Gastroesophageal sphincter (tissue), 4 donors: ENCODE data around the gene CLEC4C. TPM values are rescaled to one million over a fixed set of nuclear protein-coding genes. Genes with fewer than 3 reads are reported as not detected.
"Not testable (repeated sequence)": the region's sequence is repeated elsewhere in the genome, so short reads cannot be mapped to it uniquely, and the experiment has no call there.

ENCODE experiments used
- ATAC-seq: fragments of 150-250 bp; one replicate; pipeline ENCODE4 v1.9.1; 2016; ENCODE audit warnings: mild to moderate bottlenecking, moderate library complexity
- H3K27ac ChIP-seq, 4 donors: fragments of 200-600 bp; sonication (generic) in 3 of 4; 1 replicate in 3 of 4; 2 replicates in 1 of 4; pipeline ENCODE4 v1.5.1; 2016 to 2019
- H3K27me3 ChIP-seq: fragments of 200-600 bp; sonication (generic); one replicate; pipeline ENCODE4 v1.5.1; 2019
- H3K36me3 ChIP-seq, 2 donors: fragments of 200-600 bp; sonication (generic); one replicate each; pipeline ENCODE4 v1.5.1; 2019; ENCODE audit warnings: control low read depth in 1 of 2
- H3K4me1 ChIP-seq, 3 donors: fragments of 200-600 bp; sonication (generic); 1 replicate in 2 of 3; 2 replicates in 1 of 3; pipeline ENCODE4 v1.5.1; 2016 to 2019; ENCODE audit warnings: control low read depth in 2 of 3
- H3K4me3 ChIP-seq, 2 donors: fragments of 200-600 bp; sonication (generic); one replicate each; pipeline ENCODE4 v1.5.1; 2019; ENCODE audit warnings: mild to moderate bottlenecking in 1 of 2, moderate library complexity in 1 of 2
- H3K9me3 ChIP-seq, 3 donors: fragments of 200-600 bp; sonication (generic); one replicate each; pipeline ENCODE4 v1.5.1; 2017 to 2019; ENCODE audit warnings: control low read depth in 2 of 3
- EP300 ChIP-seq: sonication (generic); formaldehyde crosslinking; IDR thresholded peaks from one replicate; pipeline ENCODE4 v1.6.1; 2017; ENCODE audit warnings: antibody characterized with exemption, mild to moderate bottlenecking
- POLR2A ChIP-seq, 2 donors: fragments of 450-650 bp; IDR thresholded peaks; one replicate each; pipeline ENCODE4 v1.6.1; 2017; ENCODE audit warnings: antibody characterized with exemption in 2 of 2, mild to moderate bottlenecking in 2 of 2, moderate library complexity in 1 of 2
- POLR2AphosphoS5 ChIP-seq: sonication (generic); formaldehyde crosslinking; IDR thresholded peaks from one replicate; pipeline ENCODE4 v1.6.1; 2017; ENCODE audit warnings: antibody characterized with exemption
- WGBS, 2 donors: methylation state at CpG; one replicate each; pipeline ENCODE4 v1.1.5; 2018; ENCODE audit warnings: low coverage in 1 of 2; 5-methylcytosine and 5-hydroxymethylcytosine counted together
- total RNA-seq, 4 donors: library from RNA; depleted of rRNA; stranded (reverse); fragments of >200 nt; gene quantifications; one replicate each; pipeline ENCODE4 v1.1.0, GENCODE V29; 2016
- TF ChIP-seq, protein P1 (sequence below), 4 experiments: fragments of 200-600 bp in 2 of 4; fragments of 450-650 bp in 2 of 4; sonication (generic) in 1 of 4; IDR thresholded peaks; one replicate each; pipeline ENCODE4 v1.5.1; 2017 to 2019; ENCODE audit warnings: antibody characterized with exemption in 4 of 4, mild to moderate bottlenecking in 2 of 4, moderate library complexity in 2 of 4

CLEC4C gene
- total RNA-seq, 4 donors from 2014 or later, result not detected

DNA sequence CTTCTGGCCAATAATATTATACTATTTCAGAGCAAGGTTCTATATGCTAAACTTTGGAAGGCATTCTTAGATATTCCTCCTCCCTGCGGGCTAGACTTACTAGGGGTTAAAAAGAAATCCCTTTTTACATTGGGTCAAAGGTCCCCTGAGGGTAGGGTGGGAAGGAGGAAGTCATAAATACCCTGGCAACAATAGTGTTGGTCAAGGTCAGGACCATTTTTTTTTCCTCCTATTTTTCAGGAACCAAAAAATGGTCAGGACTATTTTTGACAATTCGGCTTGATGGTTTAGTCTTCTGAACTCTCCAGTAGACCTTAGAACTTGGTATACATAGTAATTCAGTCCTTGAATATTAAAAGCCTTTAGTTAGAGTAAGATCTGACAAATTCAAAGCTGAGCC, 37.5 kb upstream of the CLEC4C start:
- no peak for ATAC-seq

DNA sequence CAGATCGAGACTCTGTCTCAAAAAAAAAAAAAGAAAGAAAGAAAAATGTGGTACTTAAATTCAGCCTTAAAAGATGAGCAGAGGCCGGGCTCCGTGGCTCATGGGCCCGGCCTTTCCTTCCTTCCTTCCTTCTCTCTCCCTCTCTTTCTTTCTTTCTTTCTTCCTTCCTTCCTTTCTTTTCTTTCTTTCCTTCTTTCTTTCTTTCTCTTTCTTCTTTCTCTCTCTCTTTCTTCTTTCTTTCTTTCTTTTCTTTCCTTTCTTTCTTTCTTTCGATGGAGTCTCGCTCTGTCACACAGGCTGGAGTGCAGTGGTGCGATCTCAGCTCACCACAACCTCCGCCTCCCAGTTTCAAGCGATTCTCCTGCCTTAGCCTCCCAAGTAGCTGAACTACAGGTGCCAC, 36.3 kb upstream of the CLEC4C start:
- H3K36me3 ChIP-seq, H3K9me3 ChIP-seq, H3K4me3 ChIP-seq, H3K27ac ChIP-seq, ATAC-seq, H3K4me1 ChIP-seq: not testable (repeated sequence)
- peaks cover 14% of the 10 kb centered on the region for H3K27me3 ChIP-seq
- WGBS, 2 donors, result 79 to 88% methylated on average over 5 to 9 of the region's 9 CpGs

More for the DNA sequence above, 37.5 kb upstream of the CLEC4C start:
- Histone ChIP-seq H3K27me3 (peaks cover 18% of the 10 kb centered on the region), H3K36me3 (no peaks in the 10 kb centered on the region), H3K27ac (no peak overlapping the region), H3K4me1 (no peaks in the 10 kb centered on the region), H3K9me3 (no peaks in the 10 kb centered on the region), H3K4me3 (no peak overlapping the region)
- TF ChIP-seq POLR2A (IDR thresholded peaks at IDR 0.05) (no peak), POLR2AphosphoS5 (no peak), EP300 (no peak)
- TF ChIP-seq, protein P1, sequence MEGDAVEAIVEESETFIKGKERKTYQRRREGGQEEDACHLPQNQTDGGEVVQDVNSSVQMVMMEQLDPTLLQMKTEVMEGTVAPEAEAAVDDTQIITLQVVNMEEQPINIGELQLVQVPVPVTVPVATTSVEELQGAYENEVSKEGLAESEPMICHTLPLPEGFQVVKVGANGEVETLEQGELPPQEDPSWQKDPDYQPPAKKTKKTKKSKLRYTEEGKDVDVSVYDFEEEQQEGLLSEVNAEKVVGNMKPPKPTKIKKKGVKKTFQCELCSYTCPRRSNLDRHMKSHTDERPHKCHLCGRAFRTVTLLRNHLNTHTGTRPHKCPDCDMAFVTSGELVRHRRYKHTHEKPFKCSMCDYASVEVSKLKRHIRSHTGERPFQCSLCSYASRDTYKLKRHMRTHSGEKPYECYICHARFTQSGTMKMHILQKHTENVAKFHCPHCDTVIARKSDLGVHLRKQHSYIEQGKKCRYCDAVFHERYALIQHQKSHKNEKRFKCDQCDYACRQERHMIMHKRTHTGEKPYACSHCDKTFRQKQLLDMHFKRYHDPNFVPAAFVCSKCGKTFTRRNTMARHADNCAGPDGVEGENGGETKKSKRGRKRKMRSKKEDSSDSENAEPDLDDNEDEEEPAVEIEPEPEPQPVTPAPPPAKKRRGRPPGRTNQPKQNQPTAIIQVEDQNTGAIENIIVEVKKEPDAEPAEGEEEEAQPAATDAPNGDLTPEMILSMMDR (IDR thresholded peaks at IDR 0.05), result no peak
- WGBS, 2 donors, result 55 to 74% methylated on average over 2 of the region's 2 CpGs

DNA sequence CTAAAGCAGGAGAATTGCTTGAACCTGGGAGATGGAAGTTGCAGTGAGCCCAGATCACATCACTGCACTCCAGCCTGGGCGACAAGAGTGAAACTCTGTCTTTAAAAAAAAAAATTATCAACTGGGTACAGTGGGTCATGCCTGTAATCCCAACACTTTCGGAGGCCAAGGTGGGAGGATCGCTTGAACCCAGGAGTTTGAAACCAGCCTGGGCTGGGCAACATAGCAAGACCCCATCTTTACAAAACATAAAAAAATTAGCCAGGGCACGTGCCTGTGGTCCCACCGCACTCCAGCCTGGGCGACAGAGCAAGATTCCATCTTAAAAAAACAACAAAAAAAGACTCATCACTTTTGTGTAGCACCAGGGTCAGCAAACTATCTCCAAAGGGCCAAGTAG, 34.9 kb upstream of the CLEC4C start:
- Histone ChIP-seq H3K27ac (no peak overlapping the region), H3K9me3 (no peaks in the 10 kb centered on the region), H3K4me1 (no peaks in the 10 kb centered on the region), H3K36me3 (no peaks in the 10 kb centered on the region), H3K27me3 (peaks cover under 1% of the 10 kb centered on the region), H3K4me3 (no peak overlapping the region)
- WGBS, 2 donors, result 50 to 88% methylated on average over 2 to 6 of the region's 6 CpGs
- TF ChIP-seq POLR2AphosphoS5, result no peak
- TF ChIP-seq, protein P1 (IDR thresholded peaks at IDR 0.05), result no peak
- no peak for ATAC-seq

DNA sequence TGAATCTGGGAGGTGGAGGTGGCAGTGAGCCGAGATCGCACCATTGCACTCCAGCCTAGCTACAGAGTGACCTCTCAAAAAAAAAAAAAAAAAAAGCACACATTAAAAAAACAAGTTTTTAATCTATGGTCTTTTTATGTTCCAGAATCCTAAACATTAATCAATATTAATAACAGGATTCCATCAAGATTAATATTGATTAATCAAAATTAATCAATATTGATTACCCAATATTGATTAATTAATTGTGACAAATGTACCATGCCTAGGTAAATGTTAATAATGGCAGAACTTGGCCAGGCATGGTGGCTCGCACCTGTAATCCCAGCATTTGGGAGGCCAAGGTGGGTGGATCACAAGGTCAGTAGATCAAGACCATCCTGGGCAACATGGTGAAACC, 34.1 kb upstream of the CLEC4C start:
- Histone ChIP-seq H3K36me3 (no peaks in the 10 kb centered on the region), H3K27me3 (no peaks in the 10 kb centered on the region), H3K4me1 (no peaks in the 10 kb centered on the region), H3K27ac (no peak overlapping the region), H3K9me3 (no peaks in the 10 kb centered on the region), H3K4me3 (no peak overlapping the region)
- TF ChIP-seq POLR2A (IDR thresholded peaks at IDR 0.05) (no peak), EP300 (no peak), POLR2AphosphoS5 (no peak)
- TF ChIP-seq, protein P1 (IDR thresholded peaks at IDR 0.05), result no peak
- WGBS, 2 donors, result 56 to 67% methylated on average over 1 to 3 of the region's 3 CpGs
- no peak for ATAC-seq

DNA sequence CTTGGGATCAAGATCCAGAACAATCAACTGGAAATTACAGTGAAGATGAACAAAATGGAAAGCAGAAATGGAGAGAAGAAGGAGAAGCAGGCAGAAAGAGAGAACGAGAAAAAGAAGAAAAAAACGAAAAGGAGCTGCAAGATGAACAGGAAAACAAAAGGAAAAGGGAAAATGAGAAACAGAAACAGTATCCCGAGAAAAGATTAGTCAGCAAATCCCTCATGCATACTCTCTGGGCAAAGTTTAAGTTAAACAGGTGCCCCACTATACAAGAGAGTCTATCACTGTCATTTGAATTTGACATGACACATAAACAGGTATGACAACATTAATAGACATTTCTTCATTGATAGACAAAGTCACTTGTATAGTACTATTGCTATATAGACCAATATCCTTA, 22.8 kb upstream of the CLEC4C start:
- no peak for ATAC-seq
- TF ChIP-seq POLR2A (IDR thresholded peaks at IDR 0.05), result no peak
- TF ChIP-seq, protein P1 (IDR thresholded peaks at IDR 0.05), result no peak
- no peak for TF ChIP-seq EP300
- TF ChIP-seq POLR2AphosphoS5, result no peak
- no peaks in the 10 kb centered on the region for H3K36me3 ChIP-seq
- H3K9me3 ChIP-seq, result no peaks in the 10 kb centered on the region
- H3K27me3 ChIP-seq, result no peaks in the 10 kb centered on the region
- no peak overlapping the region for H3K4me3 ChIP-seq
- no peaks in the 10 kb centered on the region for H3K4me1 ChIP-seq
- H3K27ac ChIP-seq, result no peak overlapping the region
- WGBS, 2 donors, result 48 to 58% methylated on average over 2 to 3 of the region's 3 CpGs

DNA sequence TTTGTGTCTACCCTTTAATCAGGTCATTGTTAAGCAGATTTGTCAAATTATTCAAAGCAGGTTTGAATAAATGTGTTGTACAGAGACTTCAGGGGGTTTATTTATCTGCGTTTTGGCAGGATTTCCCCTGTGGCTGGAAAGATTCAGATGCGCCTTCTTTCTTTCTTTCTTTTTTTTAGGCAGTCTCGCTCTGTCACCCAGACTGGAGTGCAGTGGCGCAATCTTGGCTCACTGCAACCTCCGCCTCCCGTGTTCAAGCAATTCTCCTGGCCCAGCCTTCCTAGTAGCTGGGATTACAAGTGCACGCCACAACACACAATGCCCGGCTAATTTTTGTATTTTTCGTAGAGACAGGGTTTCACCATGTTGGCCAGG, 11.6 kb upstream of the CLEC4C start:
- Histone ChIP-seq H3K4me1 (no peaks in the 10 kb centered on the region), H3K36me3 (no peaks in the 10 kb centered on the region), H3K4me3 (no peak overlapping the region), H3K27ac (no peak overlapping the region), H3K9me3 (no peaks in the 10 kb centered on the region), H3K27me3 (peaks cover 12% of the 10 kb centered on the region)
- WGBS, 2 donors, result 22 to 66% methylated on average over 4 to 6 of the region's 9 CpGs
- TF ChIP-seq POLR2AphosphoS5 (no peak), EP300 (no peak), POLR2A (IDR thresholded peaks at IDR 0.05) (no peak)
- TF ChIP-seq, protein P1 (IDR thresholded peaks at IDR 0.05), result no peak
- ATAC-seq, result no peak
